Renal cortex interstitium (tissue), 15 donors: ENCODE data around the gene HSD17B14. TPM values are rescaled to one million over a fixed set of nuclear protein-coding genes. Genes with fewer than 3 reads are reported as not detected.
"Not testable (repeated sequence)": the region's sequence is repeated elsewhere in the genome, so short reads cannot be mapped to it uniquely, and the experiment has no call there.

ENCODE experiments used
- DNase-seq, 11 donors: peaks; one replicate each; pipeline ENCODE4 v3.0.0-alpha.2; 2013; ENCODE audit warnings: low read depth in 9 of 11, low spot score in 4 of 11; ENCODE audit errors: extremely low read depth in 1 of 11
- long read RNA-seq, 16 experiments: transcript quantifications; one replicate each; lab custom pipeline, GENCODE V29; 2026
- polyA plus RNA-seq, 3 donors: library from polyadenylated mRNA; unstranded; fragments of 120-200 nt; gene quantifications; one replicate each; pipeline ENCODE4 v1.2.1, GENCODE V29; 2013; ENCODE audit not compliant: insufficient read length in 3 of 3

HSD17B14 gene
- 10 to 100 TPM; 23.7 to 37.1 (median 30.1) TPM for polyA plus RNA-seq
- long read RNA-seq, donor 1, transcript HSD17B14-201 (9 exons, 1,238 nt) = major isoform, 8 of 13 reads
- long read RNA-seq, donor 1, partial matches to known transcripts = 0 of 13 reads
- long read RNA-seq, donor 1, other reads (novel, unspliced or antisense) = 5 of 13 reads
- long read RNA-seq, donor 2, transcript HSD17B14-201 (9 exons, 1,238 nt) = major isoform, 8 of 14 reads
- long read RNA-seq, donor 2, partial matches to known transcripts = 0 of 14 reads
- long read RNA-seq, donor 2, other reads (novel, unspliced or antisense) = 6 of 14 reads
- long read RNA-seq, donor 3, transcript HSD17B14-201 (9 exons, 1,238 nt) = major isoform, 21 of 64 reads
- long read RNA-seq, donor 3, partial matches to known transcripts = 34 of 64 reads
- long read RNA-seq, donor 3, other reads (novel, unspliced or antisense) = 7 of 64 reads
- long read RNA-seq, donor 4, transcript HSD17B14-201 (9 exons, 1,238 nt) = major isoform, 17 of 183 reads
- long read RNA-seq, donor 4, partial matches to known transcripts = 166 of 183 reads
- long read RNA-seq, donor 4, other reads (novel, unspliced or antisense) = 0 of 183 reads
- long read RNA-seq, donor 5, transcript HSD17B14-201 (9 exons, 1,238 nt) = major isoform, 23 of 46 reads
- long read RNA-seq, donor 5, partial matches to known transcripts = 22 of 46 reads
- long read RNA-seq, donor 5, other reads (novel, unspliced or antisense) = 0 of 46 reads
- long read RNA-seq, donor 6, partial matches to known transcripts = 14 of 19 reads
- long read RNA-seq, donor 6, other reads (novel, unspliced or antisense) = 0 of 19 reads
- long read RNA-seq, donor 7, transcript HSD17B14-201 (9 exons, 1,238 nt) = major isoform, 17 of 17 reads
- long read RNA-seq, donor 7, partial matches to known transcripts = 0 of 17 reads
- long read RNA-seq, donor 7, other reads (novel, unspliced or antisense) = 0 of 17 reads
- long read RNA-seq, donor 8, transcript HSD17B14-201 (9 exons, 1,238 nt) = major isoform, 27 of 40 reads
- long read RNA-seq, donor 8, partial matches to known transcripts = 0 of 40 reads
- long read RNA-seq, donor 8, other reads (novel, unspliced or antisense) = 13 of 40 reads
- long read RNA-seq, donor 9, transcript HSD17B14-201 (9 exons, 1,238 nt) = major isoform, 14 of 25 reads
- long read RNA-seq, donor 9, partial matches to known transcripts = 5 of 25 reads
- long read RNA-seq, donor 9, other reads (novel, unspliced or antisense) = 6 of 25 reads
- long read RNA-seq, donor 10, transcript HSD17B14-201 (9 exons, 1,238 nt) = major isoform, 6 of 30 reads
- long read RNA-seq, donor 10, partial matches to known transcripts = 17 of 30 reads
- long read RNA-seq, donor 10, other reads (novel, unspliced or antisense) = 7 of 30 reads
- long read RNA-seq, donor 11, transcript HSD17B14-201 (9 exons, 1,238 nt) = major isoform, 20 of 20 reads
- long read RNA-seq, donor 11, partial matches to known transcripts = 0 of 20 reads
- long read RNA-seq, donor 11, other reads (novel, unspliced or antisense) = 0 of 20 reads
- long read RNA-seq, donor 12, transcript HSD17B14-201 (9 exons, 1,238 nt) = major isoform, 5 of 11 reads
- long read RNA-seq, donor 12, partial matches to known transcripts = 6 of 11 reads
- long read RNA-seq, donor 12, other reads (novel, unspliced or antisense) = 0 of 11 reads
- long read RNA-seq, donor 13, transcript HSD17B14-201 (9 exons, 1,238 nt) = major isoform, 18 of 25 reads
- long read RNA-seq, donor 13, partial matches to known transcripts = 0 of 25 reads
- long read RNA-seq, donor 13, other reads (novel, unspliced or antisense) = 7 of 25 reads
- long read RNA-seq, donor 14, transcript HSD17B14-201 (9 exons, 1,238 nt) = major isoform, 11 of 11 reads
- long read RNA-seq, donor 14, partial matches to known transcripts = 0 of 11 reads
- long read RNA-seq, donor 14, other reads (novel, unspliced or antisense) = 0 of 11 reads
- long read RNA-seq, donor 15, partial matches to known transcripts = 5 of 7 reads
- long read RNA-seq, donor 15, other reads (novel, unspliced or antisense) = 0 of 7 reads
- long read RNA-seq, donor 16, transcript HSD17B14-201 (9 exons, 1,238 nt) = major isoform, 43 of 107 reads
- long read RNA-seq, donor 16, partial matches to known transcripts = 56 of 107 reads
- long read RNA-seq, donor 16, other reads (novel, unspliced or antisense) = 7 of 107 reads

DNA sequence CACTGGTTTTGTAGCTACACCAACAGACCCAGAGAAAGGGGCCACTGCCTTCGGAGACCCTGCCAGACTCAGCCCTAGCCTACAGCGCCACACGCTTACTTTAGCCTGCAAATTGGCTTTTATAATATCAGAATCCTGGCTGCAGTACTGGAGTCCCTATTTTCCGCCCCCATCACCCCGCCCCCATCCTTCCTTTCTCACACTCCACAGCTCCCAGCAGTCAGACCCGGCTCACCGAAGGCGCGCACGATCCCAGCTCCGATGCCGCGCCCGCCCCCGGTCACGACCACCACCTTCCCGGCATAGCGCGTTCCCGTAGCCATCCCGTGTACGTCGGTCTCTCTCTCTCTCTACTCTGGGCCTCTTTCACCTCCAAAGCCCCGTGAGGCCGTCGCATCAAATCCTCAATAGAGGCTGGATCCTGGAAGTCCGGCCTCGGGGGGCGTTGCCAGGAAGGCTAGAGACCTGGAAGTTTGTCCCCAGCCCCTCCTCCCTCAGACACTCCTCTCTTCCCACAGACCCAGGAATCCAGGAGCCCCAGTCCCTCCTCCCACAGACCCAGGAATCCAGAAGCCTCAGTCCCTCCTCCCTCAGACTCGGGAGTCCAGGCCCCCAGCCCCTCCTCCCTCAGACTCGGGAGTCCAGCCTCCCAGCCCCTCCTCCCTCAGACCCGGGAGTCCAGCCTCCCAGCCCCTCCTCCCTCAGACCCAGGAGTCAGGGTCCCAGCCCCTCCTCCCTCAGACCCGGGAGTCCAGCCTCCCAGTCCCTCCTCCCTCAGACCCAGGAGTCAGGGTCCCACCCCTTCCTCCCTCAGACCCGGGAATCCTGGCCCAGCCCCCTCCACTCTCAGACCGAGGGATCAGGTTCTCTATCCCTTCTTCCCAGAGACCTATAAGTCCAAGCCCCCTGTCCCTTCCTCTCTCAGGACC lies at the start of gene HSD17B14:
TSS of gene HSD17B14 (minus strand) at position 403 of the 929 bp plus-strand sequence. CDS start at position 323, 80 bp downstream.
- DNase-seq = peak in 7 of 11 donors; percentile 22 to 65 (median 44)

DNA sequence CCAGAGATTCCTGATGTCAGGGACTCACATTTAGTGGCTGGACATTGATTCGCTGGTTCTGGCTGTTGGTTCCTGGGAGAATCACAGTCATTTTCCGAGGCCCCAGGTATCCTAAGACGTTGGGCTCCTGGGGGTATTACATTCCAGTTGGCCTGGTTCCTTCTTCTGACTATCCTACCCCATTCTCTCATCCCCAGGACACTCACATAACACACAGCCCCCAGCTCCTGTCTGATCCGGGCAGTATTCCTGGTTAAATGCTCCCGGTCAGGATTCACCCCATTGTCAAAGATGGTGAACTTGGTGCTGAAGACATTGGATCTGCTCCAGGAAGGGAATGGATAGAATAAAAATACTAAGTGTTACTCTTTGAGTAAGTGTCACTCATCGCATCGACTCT lies 47.4 kb upstream of the HSD17B14 start:
- no peak for DNase-seq

DNA sequence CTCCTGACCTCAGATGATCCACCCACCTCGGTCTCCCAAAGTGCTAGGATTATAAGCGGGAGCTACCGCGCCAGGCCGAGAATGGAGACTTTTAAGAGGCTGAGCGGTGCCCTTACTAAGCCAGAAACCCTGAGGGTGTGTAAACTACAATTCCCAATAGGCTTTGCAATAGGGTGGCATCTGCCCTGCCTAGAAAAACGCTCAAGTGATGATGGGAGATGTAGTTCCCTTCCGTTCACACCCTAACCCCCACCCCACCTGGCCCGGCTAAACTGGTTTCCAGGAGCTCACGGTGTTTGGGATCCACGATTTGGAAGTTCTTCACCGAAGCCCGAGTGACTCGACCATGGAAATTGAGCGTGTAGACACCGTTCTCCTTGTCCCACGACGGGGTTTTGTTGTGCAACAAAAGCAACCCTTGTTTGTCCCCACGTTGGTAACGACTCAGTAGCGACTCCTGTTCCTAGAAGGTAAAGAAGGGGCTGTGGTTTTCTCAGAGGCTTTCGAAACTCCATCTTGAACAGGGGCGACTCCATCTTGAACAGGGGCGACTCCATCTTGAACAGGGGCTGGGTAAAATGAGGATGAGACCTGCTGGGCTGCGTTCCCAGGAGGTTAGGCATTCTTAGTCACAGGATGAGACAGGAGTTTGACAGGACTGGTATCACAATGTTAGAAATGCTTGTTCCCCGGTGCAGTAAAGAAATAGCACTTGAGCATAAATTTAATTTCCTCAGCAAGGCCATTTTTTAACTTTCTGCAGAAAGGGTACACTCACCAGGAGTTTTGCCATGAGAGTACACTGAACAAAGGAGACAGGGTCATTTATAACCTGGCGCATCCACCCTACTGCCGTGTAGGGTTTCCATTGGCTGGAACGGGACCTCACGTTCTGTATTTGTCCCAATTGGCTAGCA lies 45.7 kb upstream of the HSD17B14 start:
- DNase-seq = no peak

DNA sequence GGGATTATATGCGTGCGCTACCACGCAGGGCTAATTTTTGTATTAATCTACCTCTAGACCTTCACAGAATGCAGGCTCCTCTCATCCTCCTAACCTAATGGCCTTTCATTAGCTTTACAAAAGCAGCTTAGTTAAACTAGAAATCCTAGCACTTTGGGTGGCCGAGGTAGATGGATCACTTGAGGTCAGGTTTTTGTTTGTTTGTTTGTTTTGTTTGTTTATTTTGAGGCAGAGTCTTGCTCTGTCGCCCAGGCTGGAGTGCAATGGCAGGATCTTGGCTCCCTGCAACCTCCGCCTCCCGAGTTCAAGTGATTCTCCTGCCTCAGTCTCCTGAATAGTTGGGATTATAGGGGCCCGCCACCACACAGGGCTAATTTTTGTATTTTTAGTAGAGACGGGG lies 43.4 kb upstream of the HSD17B14 start:
- DNase-seq = not testable (repeated sequence)

DNA sequence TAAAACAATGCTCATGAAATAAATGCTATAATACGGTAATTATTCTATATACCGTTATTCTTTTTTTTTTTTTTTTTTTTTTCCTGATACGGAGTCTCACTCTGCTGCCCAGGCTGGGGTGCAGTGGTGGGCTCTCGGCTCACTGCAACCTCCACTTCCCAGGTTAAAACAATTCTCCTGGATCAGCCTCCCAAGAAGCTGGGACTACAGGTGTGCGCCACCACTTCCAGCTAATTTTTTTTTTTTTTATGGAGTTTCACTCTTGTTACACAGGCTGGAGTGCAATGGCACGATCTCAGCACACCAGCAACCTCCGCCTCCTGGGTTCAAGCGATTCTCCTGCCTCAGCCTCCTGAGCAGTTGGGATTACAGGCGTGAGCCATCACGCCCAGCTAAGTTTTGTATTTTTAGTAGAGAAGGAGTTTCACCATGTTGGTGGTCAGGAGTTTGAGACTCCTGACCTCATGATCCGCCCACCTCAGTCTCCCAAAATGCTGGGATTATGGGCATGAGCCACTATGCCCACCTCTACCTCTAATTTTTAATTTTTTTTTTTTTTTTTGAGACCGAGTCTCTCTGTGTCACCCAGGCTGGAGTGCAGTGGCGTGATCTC lies 42.8 kb upstream of the HSD17B14 start:
- DNase-seq = no peak

DNA sequence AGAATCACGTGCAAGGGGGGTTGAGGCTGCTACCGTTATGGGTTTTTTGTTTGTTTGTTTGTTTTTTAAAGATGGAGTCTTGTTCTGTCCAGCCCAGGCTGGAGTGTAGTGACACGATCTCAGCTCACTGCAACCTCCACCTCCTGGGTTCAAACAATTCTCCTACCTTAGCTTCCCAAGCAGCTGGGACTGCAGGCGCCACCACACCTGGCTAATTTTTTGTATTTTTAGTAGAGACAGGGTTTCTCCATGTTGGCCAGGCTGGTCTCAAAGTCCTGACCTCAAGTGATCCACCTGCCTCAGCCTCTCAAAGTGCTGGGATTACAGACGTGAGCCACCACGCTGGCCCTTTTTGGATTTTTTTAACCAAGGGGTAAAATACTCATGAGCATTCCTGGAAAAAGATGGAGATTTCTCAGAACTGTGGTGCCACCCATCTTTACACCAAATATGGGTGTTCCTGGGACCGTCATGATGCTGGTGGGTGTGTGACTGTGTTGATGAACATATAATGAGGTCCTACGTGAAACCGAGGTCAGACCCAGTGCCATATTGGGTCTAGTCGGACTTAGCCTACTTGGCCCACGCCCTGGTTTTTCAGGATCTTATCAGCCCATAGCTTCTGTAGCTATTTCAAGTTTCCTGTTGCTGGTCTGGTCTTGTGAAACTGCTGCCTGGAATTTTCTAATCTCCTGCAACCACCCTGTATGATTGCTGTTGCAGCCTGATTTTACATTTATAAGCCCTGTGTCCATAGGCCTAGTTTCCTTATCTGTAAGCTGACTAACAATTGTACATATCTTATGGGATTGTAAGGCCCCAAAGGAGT lies 42.1 kb upstream of the HSD17B14 start:
- no peak for DNase-seq

DNA sequence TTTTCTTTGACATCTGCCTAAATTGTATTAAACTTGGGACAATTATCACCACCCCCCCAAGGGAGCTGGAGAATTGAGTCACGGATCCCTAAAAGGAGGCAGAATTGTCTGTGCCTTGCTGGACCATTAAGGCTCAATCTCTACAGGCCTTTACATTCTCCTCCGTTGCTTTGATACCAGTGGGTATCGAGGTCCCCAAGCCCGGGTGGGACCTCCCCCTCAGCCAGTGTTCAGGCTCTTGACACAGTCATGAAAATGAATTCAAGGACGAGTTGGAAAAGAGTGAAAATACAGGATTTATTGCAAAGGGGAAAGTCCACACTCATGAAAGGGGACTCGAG lies 41.5 kb upstream of the HSD17B14 start:
- DNase-seq = no peak

DNA sequence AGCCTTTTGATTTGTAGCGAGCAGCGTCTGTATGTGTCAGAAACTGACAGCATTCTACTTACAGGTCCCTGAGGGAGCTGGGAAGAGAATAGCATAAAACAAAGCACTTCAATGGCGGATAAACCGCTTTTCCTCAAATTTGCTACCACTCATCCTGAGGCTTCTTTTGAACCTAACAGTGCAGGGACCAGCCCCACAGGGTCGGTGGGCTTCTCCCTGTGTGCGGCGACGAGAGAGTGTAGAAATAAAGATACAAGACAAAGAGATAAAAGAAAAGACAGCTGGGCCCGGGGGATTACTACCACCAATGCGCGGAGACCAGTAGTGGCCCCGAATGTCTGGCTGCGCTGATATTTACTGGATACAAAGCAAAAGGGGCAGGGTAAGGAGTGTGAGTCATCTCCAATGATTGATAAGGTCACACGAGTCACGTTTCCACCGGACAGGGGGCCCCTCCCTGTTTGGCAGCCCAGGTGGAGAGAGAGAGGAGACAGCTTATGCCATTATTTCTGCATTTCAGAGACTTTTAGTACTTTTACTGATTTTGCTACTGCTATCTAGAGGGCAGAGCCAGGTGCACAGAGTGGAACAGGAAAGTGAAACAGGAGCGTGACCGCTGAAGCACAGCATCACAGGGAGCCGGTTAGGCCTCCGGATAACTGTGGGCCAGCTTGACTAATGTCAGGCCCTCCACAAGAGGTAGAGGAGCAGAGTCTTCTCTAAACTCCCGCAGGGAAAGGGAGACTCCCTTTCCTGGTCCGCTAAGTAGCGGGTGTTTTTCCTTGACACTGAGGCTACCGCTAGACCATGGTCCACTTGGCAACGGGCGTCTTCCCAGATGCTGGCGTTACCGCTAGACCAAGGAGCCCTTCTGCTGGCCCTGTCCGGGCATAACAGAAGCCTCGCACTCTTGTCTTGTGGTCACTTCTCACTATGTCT lies 40.0 kb upstream of the HSD17B14 start:
- not testable (repeated sequence) for DNase-seq

DNA sequence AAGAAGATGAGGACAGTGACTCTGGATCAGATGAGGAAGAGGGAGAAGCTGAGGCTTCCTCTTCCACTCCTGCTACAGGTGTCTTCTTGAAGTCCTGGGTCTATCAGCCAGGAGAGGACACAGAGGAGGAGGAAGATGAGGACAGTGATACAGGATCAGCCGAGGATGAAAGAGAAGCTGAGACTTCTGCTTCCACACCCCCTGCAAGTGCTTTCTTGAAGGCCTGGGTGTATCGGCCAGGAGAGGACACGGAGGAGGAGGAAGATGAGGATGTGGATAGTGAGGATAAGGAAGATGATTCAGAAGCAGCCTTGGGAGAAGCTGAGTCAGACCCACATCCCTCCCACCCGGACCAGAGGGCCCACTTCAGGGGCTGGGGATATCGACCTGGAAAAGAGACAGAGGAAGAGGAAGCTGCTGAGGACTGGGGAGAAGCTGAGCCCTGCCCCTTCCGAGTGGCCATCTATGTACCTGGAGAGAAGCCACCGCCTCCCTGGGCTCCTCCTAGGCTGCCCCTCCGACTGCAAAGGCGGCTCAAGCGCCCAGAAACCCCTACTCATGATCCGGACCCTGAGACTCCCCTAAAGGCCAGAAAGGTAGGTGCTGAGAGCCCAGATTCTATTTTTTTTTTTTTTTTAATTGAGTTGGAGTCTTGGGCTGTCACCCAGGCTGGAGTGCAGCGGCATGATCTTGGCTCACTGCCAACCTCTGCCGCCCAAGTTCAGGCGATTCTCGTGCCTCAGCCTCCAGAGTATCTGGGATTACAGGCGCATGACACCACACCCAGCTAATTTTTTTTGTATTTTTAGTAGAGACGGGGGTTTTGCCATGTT lies 38.2 kb upstream of the HSD17B14 start:
- no peak for DNase-seq

DNA sequence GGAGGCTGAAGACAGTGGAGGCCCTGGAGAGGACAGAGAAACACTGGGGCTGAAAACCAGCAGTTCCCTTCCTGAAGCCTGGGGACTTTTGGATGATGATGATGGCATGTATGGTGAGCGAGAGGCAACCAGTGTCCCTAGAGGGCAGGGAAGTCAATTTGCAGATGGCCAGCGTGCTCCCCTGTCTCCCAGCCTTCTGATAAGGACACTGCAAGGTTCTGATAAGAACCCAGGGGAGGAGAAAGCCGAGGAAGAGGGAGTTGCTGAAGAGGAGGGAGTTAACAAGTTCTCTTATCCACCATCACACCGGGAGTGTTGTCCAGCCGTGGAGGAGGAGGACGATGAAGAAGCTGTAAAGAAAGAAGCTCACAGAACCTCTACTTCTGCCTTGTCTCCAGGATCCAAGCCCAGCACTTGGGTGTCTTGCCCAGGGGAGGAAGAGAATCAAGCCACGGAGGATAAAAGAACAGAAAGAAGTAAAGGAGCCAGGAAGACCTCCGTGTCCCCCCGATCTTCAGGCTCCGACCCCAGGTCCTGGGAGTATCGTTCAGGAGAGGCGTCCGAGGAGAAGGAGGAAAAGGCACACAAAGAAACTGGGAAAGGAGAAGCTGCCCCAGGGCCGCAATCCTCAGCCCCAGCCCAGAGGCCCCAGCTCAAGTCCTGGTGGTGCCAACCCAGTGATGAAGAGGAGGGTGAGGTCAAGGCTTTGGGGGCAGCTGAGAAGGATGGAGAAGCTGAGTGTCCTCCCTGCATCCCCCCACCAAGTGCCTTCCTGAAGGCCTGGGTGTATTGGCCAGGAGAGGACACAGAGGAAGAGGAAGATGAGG lies 37.4 kb upstream of the HSD17B14 start:
- no peak for DNase-seq

DNA sequence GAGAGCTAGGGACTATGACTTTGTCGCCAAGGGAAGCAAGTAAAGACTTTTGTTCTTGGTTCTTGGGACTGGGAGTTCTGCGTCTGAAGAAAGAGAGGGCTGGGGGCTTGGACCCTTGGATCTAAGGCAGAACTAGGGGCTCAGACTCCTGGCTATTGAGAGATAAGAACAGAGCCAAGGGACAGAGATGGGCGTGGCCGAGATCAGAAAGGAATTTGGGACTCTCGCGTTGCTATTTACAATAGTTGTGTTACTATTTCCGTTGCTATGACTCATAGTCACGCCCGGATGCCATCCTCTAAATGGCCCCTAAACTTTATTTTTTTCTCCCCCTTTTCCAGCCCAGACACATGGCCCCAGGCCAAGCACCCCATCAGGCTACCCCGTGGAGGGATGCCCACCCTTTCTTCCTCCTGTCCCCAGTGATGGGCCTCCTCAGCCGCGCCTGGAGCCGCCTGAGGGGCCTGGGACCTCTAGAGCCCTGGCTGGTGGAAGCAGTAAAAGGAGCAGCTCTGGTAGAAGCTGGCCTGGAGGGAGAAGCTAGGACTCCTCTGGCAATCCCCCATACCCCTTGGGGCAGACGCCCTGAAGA lies 36.7 kb upstream of the HSD17B14 start:
- DNase-seq = peak; percentile 78 to 96 (median 87)
